GM06990 (cell line): Measurements from ENCODE around the gene WDR43.

Experiments
- DNase-seq: peaks from one replicate; pipeline ENCODE4 v3.0.0-alpha.2; 2011; ENCODE audit not compliant: insufficient read length; ENCODE audit errors: extremely low read depth
- H3K27me3 ChIP-seq: replicated peaks from 2 replicates; pipeline ENCODE4 v1.6.0; 2011; ENCODE audit warnings: low read length; ENCODE audit not compliant: control insufficient read depth, insufficient read depth
- H3K36me3 ChIP-seq: 2 replicates; pipeline ENCODE4 v1.5.1; 2011; ENCODE audit warnings: low read length; ENCODE audit not compliant: control insufficient read depth, insufficient read depth
- H3K4me3 ChIP-seq: replicated peaks from 2 replicates; pipeline ENCODE4 v1.5.1; 2011; ENCODE audit warnings: low read depth, mild to moderate bottlenecking, control low read depth, low read length
- CTCF ChIP-seq: IDR thresholded peaks from 2 replicates; pipeline ENCODE4 v1.5.1; 2011; ENCODE audit warnings: low read length, control low read depth, mild to moderate bottlenecking, inconsistent platforms; ENCODE audit not compliant: insufficient read depth, poor library complexity, severe bottlenecking

The WDR43 gene, protein sequence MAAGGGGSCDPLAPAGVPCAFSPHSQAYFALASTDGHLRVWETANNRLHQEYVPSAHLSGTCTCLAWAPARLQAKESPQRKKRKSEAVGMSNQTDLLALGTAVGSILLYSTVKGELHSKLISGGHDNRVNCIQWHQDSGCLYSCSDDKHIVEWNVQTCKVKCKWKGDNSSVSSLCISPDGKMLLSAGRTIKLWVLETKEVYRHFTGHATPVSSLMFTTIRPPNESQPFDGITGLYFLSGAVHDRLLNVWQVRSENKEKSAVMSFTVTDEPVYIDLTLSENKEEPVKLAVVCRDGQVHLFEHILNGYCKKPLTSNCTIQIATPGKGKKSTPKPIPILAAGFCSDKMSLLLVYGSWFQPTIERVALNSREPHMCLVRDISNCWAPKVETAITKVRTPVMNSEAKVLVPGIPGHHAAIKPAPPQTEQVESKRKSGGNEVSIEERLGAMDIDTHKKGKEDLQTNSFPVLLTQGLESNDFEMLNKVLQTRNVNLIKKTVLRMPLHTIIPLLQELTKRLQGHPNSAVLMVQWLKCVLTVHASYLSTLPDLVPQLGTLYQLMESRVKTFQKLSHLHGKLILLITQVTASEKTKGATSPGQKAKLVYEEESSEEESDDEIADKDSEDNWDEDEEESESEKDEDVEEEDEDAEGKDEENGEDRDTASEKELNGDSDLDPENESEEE

DNA sequence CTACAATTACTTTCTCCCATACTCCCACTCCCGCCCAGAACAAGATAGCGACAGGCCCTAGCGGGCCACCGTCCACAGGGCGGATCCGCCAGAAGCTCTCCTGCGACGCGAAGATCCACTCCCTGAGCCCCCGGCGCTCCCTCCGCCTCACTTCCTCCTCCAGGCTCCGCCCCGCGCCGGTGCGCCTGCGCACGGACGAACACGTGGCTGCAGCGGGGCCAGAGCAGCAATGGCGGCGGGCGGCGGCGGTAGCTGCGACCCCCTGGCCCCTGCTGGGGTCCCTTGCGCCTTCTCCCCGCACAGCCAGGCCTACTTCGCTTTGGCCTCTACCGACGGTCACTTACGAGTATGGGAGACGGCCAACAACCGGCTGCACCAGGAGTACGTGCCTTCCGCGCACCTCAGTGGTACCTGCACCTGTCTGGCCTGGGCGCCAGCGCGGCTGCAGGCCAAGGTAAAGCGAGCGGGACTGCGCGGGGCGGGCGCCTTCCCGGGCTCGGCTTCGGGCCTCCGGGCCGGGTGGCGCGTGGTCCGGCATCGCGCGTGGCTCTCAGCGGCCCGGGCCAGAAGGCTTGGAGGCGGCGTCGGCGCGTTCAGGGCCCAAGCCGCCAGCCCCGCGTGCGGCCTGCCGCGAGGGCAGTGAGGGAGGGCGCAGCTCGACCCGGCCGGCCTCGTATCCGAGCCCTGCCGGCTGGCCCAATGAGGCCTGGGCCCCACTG is at the start of gene WDR43:
Gene WDR43, plus strand, starts transcription at position 198 of the 719 bp plus-strand sequence. Its CDS starts 32 bp downstream, at position 230.
- Histone ChIP-seq H3K36me3 (no peaks in the 10 kb centered on the region), H3K27me3 (no peaks in the 10 kb centered on the region), H3K4me3 (peak within 1 kb of the TSS; percentile 99)
- peak; percentile 99 for DNase-seq
- TF ChIP-seq CTCF, result no peak

GRCh38 chr2:28855193-28855592 is 39.3 kb upstream of the WDR43 start:
- DNase-seq, result no peak
- TF ChIP-seq CTCF, result no peak
- no peak overlapping the region for H3K4me3 ChIP-seq
- no peaks in the 10 kb centered on the region for H3K27me3 ChIP-seq
- peaks cover 2% of the 10 kb centered on the region; the same call in 1 of the 2 replicates for H3K36me3 ChIP-seq

GRCh38 chr2:28855977-28856376 is 38.5 kb upstream of the WDR43 start:
- no peak for DNase-seq
- peaks cover 2% of the 10 kb centered on the region; the same call in 1 of the 2 replicates for H3K36me3 ChIP-seq
- no peaks in the 10 kb centered on the region for H3K27me3 ChIP-seq
- no peak for TF ChIP-seq CTCF
- H3K4me3 ChIP-seq, result no peak overlapping the region

DNA sequence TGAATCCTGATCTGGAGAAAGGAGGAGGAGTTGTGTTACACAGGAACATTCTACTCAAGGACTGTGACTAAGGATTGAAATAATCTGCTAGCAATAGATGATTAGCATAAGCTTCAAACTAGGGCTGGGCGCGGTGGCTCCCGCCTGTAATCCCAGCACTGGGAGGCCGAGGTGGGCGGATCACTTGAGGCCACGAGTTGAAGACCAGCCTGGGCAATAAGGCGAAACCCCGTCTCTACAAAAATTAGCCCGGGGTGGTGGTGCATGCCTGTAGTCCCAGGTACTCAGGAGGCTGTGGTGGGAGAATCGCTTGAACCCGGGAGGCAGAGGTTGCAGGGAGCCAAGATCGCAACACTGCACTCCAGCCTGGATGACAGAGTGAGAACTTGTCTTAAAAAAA is 25.9 kb upstream of the WDR43 start:
- DNase-seq, result no peak
- TF ChIP-seq CTCF, result no peak
- Histone ChIP-seq H3K27me3 (no peaks in the 10 kb centered on the region), H3K36me3 (no peaks in the 10 kb centered on the region; the same call in 1 of the 2 replicates), H3K4me3 (peak overlapping the region; percentile 98)

DNA sequence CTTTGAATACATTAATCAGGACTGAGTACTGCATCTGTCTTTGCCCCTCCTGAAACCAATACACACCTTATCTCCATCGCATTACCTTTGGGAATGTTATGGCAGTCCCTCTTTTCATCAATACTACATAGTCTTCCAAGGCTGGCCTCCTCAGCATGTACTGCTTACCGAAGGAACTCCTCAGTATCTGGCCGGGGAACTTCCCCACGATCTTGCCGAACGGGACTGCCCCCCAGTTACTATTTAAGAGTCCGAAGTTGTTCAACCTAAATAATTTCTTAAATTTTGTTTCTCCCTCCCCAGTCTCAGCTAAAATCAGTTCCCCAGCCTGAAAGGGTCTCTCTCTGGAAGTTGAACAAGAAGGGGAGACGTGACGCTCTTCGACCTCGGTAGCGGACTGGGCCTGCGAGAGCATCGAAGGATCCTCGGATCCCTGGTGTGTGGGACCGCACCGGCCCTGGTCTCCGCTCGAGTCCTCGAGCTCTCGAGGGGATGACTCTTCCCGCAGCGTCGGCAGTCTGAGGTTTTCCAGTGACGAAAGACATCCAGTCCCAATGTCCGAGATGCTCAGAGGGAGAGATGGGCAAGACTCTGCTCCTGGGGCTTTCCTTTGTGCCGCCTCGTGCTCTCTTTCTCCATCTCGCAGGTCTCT is 24.8 kb upstream of the WDR43 start:
- no peak for TF ChIP-seq CTCF
- no peaks in the 10 kb centered on the region for H3K36me3 ChIP-seq
- H3K27me3 ChIP-seq, result no peaks in the 10 kb centered on the region
- DNase-seq, result no peak
- H3K4me3 ChIP-seq, result peak overlapping the region; percentile 98
